Stomach (tissue), 8 donors: Measurements from ENCODE around the gene GSTA5. TPM values are rescaled to one million over a fixed set of nuclear protein-coding genes. Genes with fewer than 3 reads are reported as not detected.

Source experiments
- polyA plus RNA-seq, 3 donors: library from polyadenylated mRNA; stranded (reverse); fragments of 200-250 nt; gene quantifications; one replicate each; pipeline ENCODE4 v1.2.3, GENCODE V29; 2013
- total RNA-seq, 5 donors: library from RNA; depleted of rRNA; stranded (reverse); fragments of >200 nt; gene quantifications; one replicate each; pipeline versions ENCODE4 v1.1.0 to v1.2.3, GENCODE V29; 2014 to 2016
- donor health status: healthy with polysubstance abuse.
- donor health status: Bipolar disorder and iron deficiency.
- donor health status: healthy.

GSTA5 gene
- total and polyA plus RNA-seq, 8 donors: not detected

Other genes starting within 250 kb of the GSTA5 start
- 10 to 100 TPM in 4 of 5 donors, not detected in 1; 10.7 to 29.9 (median 20.8) TPM for gene TMEM14A, start 169.7 kb downstream of the GSTA5 start, total RNA-seq
- gene TMEM14A, start 169.7 kb downstream of the GSTA5 start, polyA plus RNA-seq: 10 to 100 TPM; 23.2 to 29.4 (median 29.3) TPM
- 1 to 10 TPM in 2 of 5 donors, under 1 TPM in 1, not detected in 2; 0.89 to 6.8 (median 2.9) TPM for gene GSTA2, start 77.3 kb downstream of the GSTA5 start, total RNA-seq
- 1 to 10 TPM; 4.9 to 9.8 (median 7.6) TPM for gene GSTA2, start 77.3 kb downstream of the GSTA5 start, polyA plus RNA-seq
- gene GSTA1, start 37.0 kb downstream of the GSTA5 start, total RNA-seq: 100 to 1,000 TPM in 2 of 5 donors, 10 to 100 TPM in 2, not detected in 1; 15.9 to 216 (median 76.6) TPM
- 100 to 1,000 TPM in 2 of 3 donors, 1 to 10 TPM in 1; 8.2 to 292 (median 183) TPM for gene GSTA1, start 37.0 kb downstream of the GSTA5 start, polyA plus RNA-seq
- gene GSTA3, start 68.9 kb upstream of the GSTA5 start, total RNA-seq: not detected
- 1 to 10 TPM in 2 of 3 donors, under 1 TPM in 1; 1.00 to 8.9 (median 2.3) TPM for gene GSTA3, start 68.9 kb upstream of the GSTA5 start, polyA plus RNA-seq
- 100 to 1,000 TPM in 2 of 5 donors, 10 to 100 TPM in 2, 1 to 10 TPM in 1; 5.2 to 105 (median 62.4) TPM for gene GSTA4, start 154.5 kb upstream of the GSTA5 start, total RNA-seq
- gene GSTA4, start 154.5 kb upstream of the GSTA5 start, polyA plus RNA-seq: 10 to 100 TPM; 41.6 to 54.8 (median 42.7) TPM
- gene CILK1, start 221.0 kb upstream of the GSTA5 start, total RNA-seq: 10 to 100 TPM in 3 of 5 donors, 1 to 10 TPM in 2; 6.4 to 31.6 (median 18.3) TPM
- 10 to 100 TPM in 1 of 3 donors, 1 to 10 TPM in 2; 4.2 to 12.1 (median 7.2) TPM for gene CILK1, start 221.0 kb upstream of the GSTA5 start, polyA plus RNA-seq
- 100 to 1,000 TPM in 1 of 5 donors, 10 to 100 TPM in 4; 53.1 to 119 (median 67.1) TPM for gene FBXO9, start 224.6 kb upstream of the GSTA5 start, total RNA-seq
- gene FBXO9, start 224.6 kb upstream of the GSTA5 start, polyA plus RNA-seq: 10 to 100 TPM; 33.9 to 45.4 (median 42.2) TPM